SK-N-SH (cell line): ENCODE data around the gene PIGX. TPM values are rescaled to one million over a fixed set of nuclear protein-coding genes. Genes with fewer than 3 reads are reported as not detected.

Experiments used
- CTCF ChIA-PET: fragments of 300-600, 350-600 bp; formaldehyde crosslinking; extraction: SDS; loops from one replicate; lab custom pipeline; 2021; lab: Yijun Ruan, JAX
- POLR2A ChIA-PET: fragments of 350-600 bp; sonication (Branson Sonifier 250); formaldehyde crosslinking; extraction: SDS; loops from one replicate; lab custom pipeline; 2020; ENCODE audit warnings: antibody characterized with exemption, inconsistent platforms; lab: Yijun Ruan, JAX
- DNase-seq: peaks from one replicate; pipeline ENCODE4 v3.0.0; 2012
- H2AFZ ChIP-seq: fragments of 200-600 bp; sonication (generic); 2 replicates; pipeline ENCODE4 v1.8.1; 2016; ENCODE audit warnings: antibody characterized with exemption, mild to moderate bottlenecking, low read depth
- H3F3A ChIP-seq: fragments of 200-600 bp; sonication (generic); replicated peaks from 2 replicates; pipeline ENCODE3; 2016; ENCODE audit warnings: antibody characterized with exemption, mild to moderate bottlenecking; ENCODE audit not compliant: insufficient read depth
- H3K27ac ChIP-seq, 2 experiments: fragments of 200-500 bp in 1 of 2; fragments of 200-600 bp in 1 of 2; sonication (Bioruptor generic) in 1 of 2; sonication (generic), shearing (Covaris generic) in 1 of 2; 2 replicates each; pipeline versions ENCODE4 v1.5.1 to v1.6.1; 2014 to 2016; ENCODE audit warnings: low read depth in 2 of 2, inconsistent platforms in 1 of 2, low read length in 1 of 2, mild to moderate bottlenecking in 1 of 2, mixed read lengths in 1 of 2
- H3K27me3 ChIP-seq: fragments of 200-600 bp; sonication (generic), shearing (Covaris generic); 2 replicates; pipeline ENCODE4 v1.6.1; 2016; ENCODE audit warnings: mixed run types; ENCODE audit not compliant: insufficient read depth
- H3K36me3 ChIP-seq, 2 experiments: fragments of 200-500 bp in 1 of 2; fragments of 200-600 bp in 1 of 2; sonication (Bioruptor generic) in 1 of 2; sonication (generic) in 1 of 2; replicated peaks in 1 of 2; 2 replicates each; pipeline versions ENCODE3 to v1.5.1; 2014 to 2016; ENCODE audit warnings: low read length in 1 of 2, mild to moderate bottlenecking in 1 of 2; ENCODE audit not compliant: insufficient read depth in 2 of 2, control insufficient read depth in 1 of 2
- H3K4me1 ChIP-seq, 2 experiments: fragments of 200-500 bp in 1 of 2; fragments of 200-600 bp in 1 of 2; sonication (Bioruptor generic) in 1 of 2; sonication (generic), shearing (Covaris generic) in 1 of 2; 2 replicates each; pipeline versions ENCODE4 v1.5.1 to v1.6.1; 2014 to 2016; ENCODE audit warnings: low read depth in 1 of 2, low read length in 1 of 2, mixed run types in 1 of 2; ENCODE audit not compliant: insufficient read depth in 2 of 2, control insufficient read depth in 1 of 2
- H3K4me2 ChIP-seq: fragments of 200-600 bp; sonication (generic), shearing (Covaris generic); 2 replicates; pipeline ENCODE4 v1.6.1; 2017; ENCODE audit warnings: mixed run types
- H3K4me3 ChIP-seq, 2 experiments: fragments of 200-500 bp in 1 of 2; fragments of 200-600 bp in 1 of 2; sonication (Bioruptor generic) in 1 of 2; sonication (generic), shearing (Covaris generic) in 1 of 2; 2 replicates each; pipeline versions ENCODE4 v1.5.1 to v1.8.1; 2014 to 2016; ENCODE audit warnings: low read depth in 2 of 2, inconsistent platforms in 1 of 2, low read length in 1 of 2, mild to moderate bottlenecking in 1 of 2, mixed read lengths in 1 of 2, moderate library complexity in 1 of 2
- H3K79me2 ChIP-seq: fragments of 200-600 bp; sonication (generic); 2 replicates; pipeline ENCODE4 v1.8.1; 2017; ENCODE audit warnings: mild to moderate bottlenecking; ENCODE audit not compliant: insufficient read depth
- H3K9ac ChIP-seq: fragments of 200-600 bp; sonication (generic); 2 replicates; pipeline ENCODE4 v1.6.1; 2017; ENCODE audit warnings: mixed run types
- H3K9me2 ChIP-seq: fragments of 200-600 bp; sonication (generic); 2 replicates; pipeline ENCODE4 v1.6.1; 2017; ENCODE audit warnings: mixed run types
- H3K9me3 ChIP-seq: fragments of 200-600 bp; sonication (generic); 2 replicates; pipeline ENCODE4 v1.6.1; 2017; ENCODE audit warnings: mixed run types, mild to moderate bottlenecking, moderate library complexity
- H4K20me1 ChIP-seq: fragments of 200-600 bp; sonication (generic); 2 replicates; pipeline ENCODE4 v1.6.1; 2017; ENCODE audit warnings: mild to moderate bottlenecking, mixed run types; ENCODE audit not compliant: insufficient read depth
- CHD2 ChIP-seq: fragments of 150-350 bp; IDR thresholded peaks from 2 replicates; pipeline ENCODE4 v1.6.1; 2018; ENCODE audit warnings: low read length; ENCODE audit not compliant: partially characterized antibody
- ELF1 ChIP-seq: IDR thresholded peaks from 2 replicates; pipeline ENCODE4 v1.4.0; 2012
- EP300 ChIP-seq, 2 experiments: IDR thresholded peaks; 2 replicates each; pipeline versions ENCODE4 v1.4.0 to v1.6.1; 2012; ENCODE audit warnings: borderline replicate concordance in 1 of 2, low read depth in 1 of 2, low read length in 1 of 2
- FOXJ3 ChIP-seq: sonication (generic); formaldehyde crosslinking; IDR thresholded peaks from 2 replicates; pipeline ENCODE4 v1.5.1; 2020; ENCODE audit warnings: mild to moderate bottlenecking, missing genetic modification reagents
- FOXM1 ChIP-seq: IDR thresholded peaks from 2 replicates; pipeline ENCODE4 v1.4.0; 2012; ENCODE audit warnings: low read depth, mild to moderate bottlenecking
- GABPA ChIP-seq: IDR thresholded peaks from 2 replicates; pipeline ENCODE4 v1.4.0; 2012; ENCODE audit warnings: low read depth, mild to moderate bottlenecking
- JUND ChIP-seq: IDR thresholded peaks from 2 replicates; pipeline ENCODE4 v1.4.0; 2012
- MAX ChIP-seq: IDR thresholded peaks from 2 replicates; pipeline ENCODE4 v1.4.0; 2012; ENCODE audit warnings: low read depth
- MEF2A ChIP-seq: IDR thresholded peaks from 2 replicates; pipeline ENCODE4 v1.4.0; 2012; ENCODE audit warnings: low read depth, borderline replicate concordance
- RAD21 ChIP-seq: IDR thresholded peaks from 2 replicates; pipeline ENCODE4 v1.6.1; 2012; ENCODE audit warnings: mild to moderate bottlenecking, low read length
- RCOR1 ChIP-seq: fragments of 150-350 bp; IDR thresholded peaks from 2 replicates; pipeline ENCODE4 v1.6.1; 2017; ENCODE audit warnings: antibody characterized with exemption, low read length
- RFX5 ChIP-seq: IDR thresholded peaks from 2 replicates; pipeline ENCODE4 v1.6.1; 2012; ENCODE audit warnings: mild to moderate bottlenecking, improper control_type of control experiment, low read length
- SIN3A ChIP-seq: IDR thresholded peaks from 2 replicates; pipeline ENCODE4 v1.6.1; 2012; ENCODE audit warnings: low read depth, mild to moderate bottlenecking, low read length, moderate library complexity, borderline replicate concordance
- TAF1 ChIP-seq: IDR thresholded peaks from 2 replicates; pipeline ENCODE4 v1.6.1; 2012; ENCODE audit warnings: low read depth, mild to moderate bottlenecking, low read length, moderate library complexity, borderline replicate concordance
- TCF12 ChIP-seq: IDR thresholded peaks from 2 replicates; pipeline ENCODE4 v1.4.0; 2012
- TEAD4 ChIP-seq: IDR thresholded peaks from 2 replicates; pipeline ENCODE4 v1.4.0; 2012; ENCODE audit warnings: mild to moderate bottlenecking, borderline replicate concordance; ENCODE audit not compliant: insufficient read depth
- YY1 ChIP-seq: IDR thresholded peaks from 2 replicates; pipeline ENCODE4 v1.4.0; 2012; ENCODE audit warnings: low read depth, mild to moderate bottlenecking
- ZBTB33 ChIP-seq: IDR thresholded peaks from 2 replicates; pipeline ENCODE4 v1.4.0; 2012; ENCODE audit warnings: low read depth, borderline replicate concordance
- WGBS: methylation state at CpG from one replicate; pipeline ENCODE4 v1.1.6; 2017; ENCODE audit warnings: low lambda C conversion rate; 5-methylcytosine and 5-hydroxymethylcytosine counted together
- polyA plus RNA-seq, 3 experiments: library from polyadenylated mRNA; depleted of rRNA; stranded (reverse); fragments of >200 nt; gene quantifications; 2 replicates each; pipeline ENCODE4 v1.2.3, GENCODE V29; 2012
- TF ChIP-seq, protein P1 (sequence below): IDR thresholded peaks from 2 replicates; pipeline ENCODE4 v1.6.1; 2012; ENCODE audit warnings: mild to moderate bottlenecking, low read depth, low read length, moderate library complexity
- TF ChIP-seq, protein P2 (sequence below): fragments of 200-600 bp; sonication (generic); IDR thresholded peaks from 2 replicates; pipeline ENCODE4 v1.6.1; 2017; ENCODE audit warnings: antibody characterized with exemption, mild to moderate bottlenecking, moderate library complexity
- TF ChIP-seq, protein P3 (sequence below): fragments of 150-350 bp; IDR thresholded peaks from 2 replicates; pipeline ENCODE4 v1.6.1; 2016; ENCODE audit warnings: mild to moderate bottlenecking, low read depth, low read length
- TF ChIP-seq, protein P4 (sequence below): IDR thresholded peaks from 2 replicates; pipeline ENCODE4; 2012

Gene PIGX
- polyA plus RNA-seq, 1 of the 3 experiments (the other 2 are of a cell fraction): 15.5 TPM

DNA sequence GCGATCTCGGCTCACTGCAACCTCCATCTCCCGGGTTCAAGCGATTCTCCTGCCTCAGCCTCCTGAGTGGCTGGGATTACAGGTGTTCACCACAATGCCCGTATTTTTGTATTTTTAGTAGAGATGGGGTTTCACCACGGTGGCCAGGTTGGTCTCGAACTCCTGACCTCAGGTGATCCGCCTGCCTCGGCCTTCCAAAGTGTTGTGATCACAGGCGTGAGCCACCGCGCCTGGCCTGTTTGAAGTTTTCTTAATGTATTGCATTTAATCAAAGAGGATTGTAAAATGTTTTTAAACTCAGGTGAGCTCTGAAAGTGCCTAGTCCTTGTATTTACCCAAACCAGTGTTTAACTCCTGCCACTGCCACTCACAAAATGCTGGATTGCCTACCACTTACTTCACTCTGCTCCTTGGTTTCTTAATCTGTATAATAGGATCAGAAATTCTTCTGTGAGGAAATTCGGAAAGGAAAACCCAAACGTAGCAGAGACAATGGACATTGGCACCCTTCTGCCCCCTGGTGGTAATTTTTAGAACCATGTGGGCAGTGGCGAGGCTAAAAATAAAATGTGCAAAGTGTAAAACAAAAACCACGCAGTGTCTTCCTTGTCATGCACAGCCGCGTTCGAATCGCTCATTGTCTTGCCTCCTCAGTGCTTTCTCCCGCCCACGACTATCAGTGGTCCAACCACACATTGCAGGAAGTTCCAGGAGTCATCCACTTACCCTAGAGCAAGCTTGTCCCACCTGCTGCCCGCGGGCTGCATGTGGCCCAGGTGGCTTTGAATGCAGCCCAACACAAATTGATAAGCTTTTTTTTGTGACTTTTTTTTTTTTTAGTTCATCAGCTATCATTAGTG lies 27.4 kb upstream of the PIGX start:
- WGBS: 36% methylated on average over 21 of the region's 24 CpGs
- peak; percentile 71 for DNase-seq
- TF ChIP-seq TCF12 (no peak), RAD21 (peak; percentile 83), MAX (peak; percentile 46; the same call in 1 of the 2 replicates), EP300 (IDR thresholded peaks at IDR 0.05; ENCODE audit: borderline replicate concordance in 1 of 2, low read depth in 1 of 2, low read length in 1 of 2) (no peak), RCOR1 (0 out of 2 replicates have a peak, but pooled peaks have one; percentile 21), MEF2A (no peak), FOXM1 (no peak), ELF1 (no peak), GABPA (no peak), TEAD4 (no peak), CHD2 (peak; percentile 41), ZBTB33 (no peak), FOXJ3 (CRISPR knock-in tag) (no peak), TAF1 (no peak), YY1 (no peak), RFX5 (0 out of 2 replicates have a peak, but pooled peaks have one; percentile 20), JUND (no peak), SIN3A (no peak)
- TF ChIP-seq, protein P1, sequence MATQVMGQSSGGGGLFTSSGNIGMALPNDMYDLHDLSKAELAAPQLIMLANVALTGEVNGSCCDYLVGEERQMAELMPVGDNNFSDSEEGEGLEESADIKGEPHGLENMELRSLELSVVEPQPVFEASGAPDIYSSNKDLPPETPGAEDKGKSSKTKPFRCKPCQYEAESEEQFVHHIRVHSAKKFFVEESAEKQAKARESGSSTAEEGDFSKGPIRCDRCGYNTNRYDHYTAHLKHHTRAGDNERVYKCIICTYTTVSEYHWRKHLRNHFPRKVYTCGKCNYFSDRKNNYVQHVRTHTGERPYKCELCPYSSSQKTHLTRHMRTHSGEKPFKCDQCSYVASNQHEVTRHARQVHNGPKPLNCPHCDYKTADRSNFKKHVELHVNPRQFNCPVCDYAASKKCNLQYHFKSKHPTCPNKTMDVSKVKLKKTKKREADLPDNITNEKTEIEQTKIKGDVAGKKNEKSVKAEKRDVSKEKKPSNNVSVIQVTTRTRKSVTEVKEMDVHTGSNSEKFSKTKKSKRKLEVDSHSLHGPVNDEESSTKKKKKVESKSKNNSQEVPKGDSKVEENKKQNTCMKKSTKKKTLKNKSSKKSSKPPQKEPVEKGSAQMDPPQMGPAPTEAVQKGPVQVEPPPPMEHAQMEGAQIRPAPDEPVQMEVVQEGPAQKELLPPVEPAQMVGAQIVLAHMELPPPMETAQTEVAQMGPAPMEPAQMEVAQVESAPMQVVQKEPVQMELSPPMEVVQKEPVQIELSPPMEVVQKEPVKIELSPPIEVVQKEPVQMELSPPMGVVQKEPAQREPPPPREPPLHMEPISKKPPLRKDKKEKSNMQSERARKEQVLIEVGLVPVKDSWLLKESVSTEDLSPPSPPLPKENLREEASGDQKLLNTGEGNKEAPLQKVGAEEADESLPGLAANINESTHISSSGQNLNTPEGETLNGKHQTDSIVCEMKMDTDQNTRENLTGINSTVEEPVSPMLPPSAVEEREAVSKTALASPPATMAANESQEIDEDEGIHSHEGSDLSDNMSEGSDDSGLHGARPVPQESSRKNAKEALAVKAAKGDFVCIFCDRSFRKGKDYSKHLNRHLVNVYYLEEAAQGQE: no peak
- TF ChIP-seq, protein P2, sequence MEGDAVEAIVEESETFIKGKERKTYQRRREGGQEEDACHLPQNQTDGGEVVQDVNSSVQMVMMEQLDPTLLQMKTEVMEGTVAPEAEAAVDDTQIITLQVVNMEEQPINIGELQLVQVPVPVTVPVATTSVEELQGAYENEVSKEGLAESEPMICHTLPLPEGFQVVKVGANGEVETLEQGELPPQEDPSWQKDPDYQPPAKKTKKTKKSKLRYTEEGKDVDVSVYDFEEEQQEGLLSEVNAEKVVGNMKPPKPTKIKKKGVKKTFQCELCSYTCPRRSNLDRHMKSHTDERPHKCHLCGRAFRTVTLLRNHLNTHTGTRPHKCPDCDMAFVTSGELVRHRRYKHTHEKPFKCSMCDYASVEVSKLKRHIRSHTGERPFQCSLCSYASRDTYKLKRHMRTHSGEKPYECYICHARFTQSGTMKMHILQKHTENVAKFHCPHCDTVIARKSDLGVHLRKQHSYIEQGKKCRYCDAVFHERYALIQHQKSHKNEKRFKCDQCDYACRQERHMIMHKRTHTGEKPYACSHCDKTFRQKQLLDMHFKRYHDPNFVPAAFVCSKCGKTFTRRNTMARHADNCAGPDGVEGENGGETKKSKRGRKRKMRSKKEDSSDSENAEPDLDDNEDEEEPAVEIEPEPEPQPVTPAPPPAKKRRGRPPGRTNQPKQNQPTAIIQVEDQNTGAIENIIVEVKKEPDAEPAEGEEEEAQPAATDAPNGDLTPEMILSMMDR: peak; percentile 85
- TF ChIP-seq, protein P3, sequence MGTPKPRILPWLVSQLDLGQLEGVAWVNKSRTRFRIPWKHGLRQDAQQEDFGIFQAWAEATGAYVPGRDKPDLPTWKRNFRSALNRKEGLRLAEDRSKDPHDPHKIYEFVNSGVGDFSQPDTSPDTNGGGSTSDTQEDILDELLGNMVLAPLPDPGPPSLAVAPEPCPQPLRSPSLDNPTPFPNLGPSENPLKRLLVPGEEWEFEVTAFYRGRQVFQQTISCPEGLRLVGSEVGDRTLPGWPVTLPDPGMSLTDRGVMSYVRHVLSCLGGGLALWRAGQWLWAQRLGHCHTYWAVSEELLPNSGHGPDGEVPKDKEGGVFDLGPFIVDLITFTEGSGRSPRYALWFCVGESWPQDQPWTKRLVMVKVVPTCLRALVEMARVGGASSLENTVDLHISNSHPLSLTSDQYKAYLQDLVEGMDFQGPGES: no peak
- TF ChIP-seq, protein P4, sequence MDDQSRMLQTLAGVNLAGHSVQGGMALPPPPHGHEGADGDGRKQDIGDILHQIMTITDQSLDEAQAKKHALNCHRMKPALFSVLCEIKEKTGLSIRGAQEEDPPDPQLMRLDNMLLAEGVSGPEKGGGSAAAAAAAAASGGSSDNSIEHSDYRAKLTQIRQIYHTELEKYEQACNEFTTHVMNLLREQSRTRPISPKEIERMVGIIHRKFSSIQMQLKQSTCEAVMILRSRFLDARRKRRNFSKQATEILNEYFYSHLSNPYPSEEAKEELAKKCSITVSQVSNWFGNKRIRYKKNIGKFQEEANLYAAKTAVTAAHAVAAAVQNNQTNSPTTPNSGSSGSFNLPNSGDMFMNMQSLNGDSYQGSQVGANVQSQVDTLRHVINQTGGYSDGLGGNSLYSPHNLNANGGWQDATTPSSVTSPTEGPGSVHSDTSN: no peak

More for the DNA sequence above, 27.4 kb upstream of the PIGX start:
- H3K27me3 ChIP-seq: no peaks in the 10 kb centered on the region
- no peak overlapping the region; a peak in 2 of 4 replicates for H3K4me3 ChIP-seq
- H4K20me1 ChIP-seq: no peaks in the 10 kb centered on the region
- POLR2A ChIA-PET: no interaction called here
- CTCF ChIA-PET: interaction anchor here (0.5 to 5.2 kb wide), 33 partner anchors 9 to 431 kb away, joined by 3 to 54 read pairs (median 5); partner anchors contain the start of gene PIGZ
- H3K36me3 ChIP-seq: no peaks in the 10 kb centered on the region
- no peaks in the 10 kb centered on the region for H3F3A ChIP-seq
- no peaks in the 10 kb centered on the region for H3K79me2 ChIP-seq
- H3K9me3 ChIP-seq: no peaks in the 10 kb centered on the region
- H3K27ac ChIP-seq: no peak overlapping the region
- H3K4me1 ChIP-seq: peaks cover 0 to 6% of the 10 kb centered on the region in 2 experiments; a peak in 2 of 4 replicates
- H3K9me2 ChIP-seq: no peaks in the 10 kb centered on the region
- peak overlapping the region; percentile 56; the same call in 1 of the 2 replicates for H3K4me2 ChIP-seq
- H3K9ac ChIP-seq: no peak overlapping the region
- peak overlapping the region; percentile 50 for H2AFZ ChIP-seq
